HG03460 (cell line): ENCODE data around the gene AIFM1.

ENCODE experiments used
- ATAC-seq: cut with Tn5 transposase; IDR thresholded peaks from one replicate; pipeline ENCODE4 v1.9.1; 2021; ENCODE audit not compliant: unreplicated experiment

Gene AIFM1

GRCh38 chrX:130171446-130172126, 5.9 kb upstream of the AIFM1 start, which contains the start of gene RAB33A:
Gene RAB33A, plus strand, starts transcription at chrX:130171962. Its CDS starts 101 bp downstream, at chrX:130172063.
- ATAC-seq: peak; percentile 2

GRCh38 chrX:130170752-130171445, 5.3 kb upstream of the AIFM1 start:
- peak; percentile 75 for ATAC-seq

- ATAC-seq: no peak
These were observed 1.4 kb upstream of the AIFM1 start for GRCh38 chrX:130167040-130167439.

- ATAC-seq: no peak
These were observed 799 bp upstream of the AIFM1 start for GRCh38 chrX:130166503-130166777.

- ATAC-seq: no peak
These were observed 399 bp downstream of the AIFM1 start for GRCh38 chrX:130165181-130165702.

GRCh38 chrX:130163398-130163797, 2.2 kb downstream of the AIFM1 start:
- ATAC-seq: no peak

GRCh38 chrX:130162094-130162735, 3.4 kb downstream of the AIFM1 start:
- ATAC-seq: no peak

- no peak for ATAC-seq
These were observed 5.9 kb downstream of the AIFM1 start for GRCh38 chrX:130159776-130160175.

- no peak for ATAC-seq
These were observed 7.3 kb downstream of the AIFM1 start for GRCh38 chrX:130158311-130158710.

- no peak for ATAC-seq
These were observed 10.1 kb downstream of the AIFM1 start for GRCh38 chrX:130155564-130155963.

GRCh38 chrX:130147631-130148030, 18.0 kb downstream of the AIFM1 start:
- ATAC-seq: no peak

GRCh38 chrX:130145123-130145522, 20.5 kb downstream of the AIFM1 start:
- ATAC-seq: no peak

- ATAC-seq: no peak
These were observed 21.1 kb downstream of the AIFM1 start for GRCh38 chrX:130144509-130144908.

GRCh38 chrX:130139474-130140201, 26.0 kb downstream of the AIFM1 start:
- ATAC-seq: no peak

- ATAC-seq: no peak
These were observed 28.7 kb downstream of the AIFM1 start for GRCh38 chrX:130136961-130137360.

GRCh38 chrX:130136496-130136895, 29.1 kb downstream of the AIFM1 start:
- ATAC-seq: no peak

GRCh38 chrX:130130990-130131389, 34.7 kb downstream of the AIFM1 start:
- ATAC-seq: no peak

- no peak for ATAC-seq
These were observed 40.4 kb downstream of the AIFM1 start for GRCh38 chrX:130125091-130125874.

GRCh38 chrX:130124577-130124976, 41.1 kb downstream of the AIFM1 start:
- no peak for ATAC-seq

GRCh38 chrX:130121505-130121800, 44.2 kb downstream of the AIFM1 start:
- ATAC-seq: no peak
